Natural killer cell (primary cell): ENCODE data around the gene UBE2I. TPM values are rescaled to one million over a fixed set of nuclear protein-coding genes. Genes with fewer than 3 reads are reported as not detected.
"Not testable (repeated sequence)": the region's sequence is repeated elsewhere in the genome, so short reads cannot be mapped to it uniquely, and the experiment has no call there.

Experiments
- ATAC-seq, 3 donors: fragments of 150-1000 bp in 2 of 3; fragments of 200-7000 bp in 1 of 3; cut with Tn5 transposase; 1 replicate in 1 of 3; 2 replicates in 2 of 3; pipeline ENCODE4 v1.10.0; 2021; ENCODE audit warnings: mild to moderate bottlenecking in 2 of 3, moderate library complexity in 2 of 3
- DNase-seq, 2 donors: peaks; one replicate each; pipeline versions ENCODE4 v3.0.0 to v3.0.0-alpha.2; 2013 to 2021; ENCODE audit warnings: mixed read lengths in 1 of 2
- H3K27ac ChIP-seq: one replicate; pipeline ENCODE4 v1.5.1; 2013; ENCODE audit warnings: mild to moderate bottlenecking, low read length
- H3K27me3 ChIP-seq: one replicate; pipeline ENCODE4 v1.6.1; 2013; ENCODE audit warnings: low read length; ENCODE audit not compliant: control insufficient read depth, insufficient read depth
- H3K36me3 ChIP-seq: one replicate; pipeline ENCODE4 v1.6.1; 2013; ENCODE audit warnings: low read length; ENCODE audit not compliant: control insufficient read depth, insufficient read depth
- H3K4me1 ChIP-seq: one replicate; pipeline ENCODE4 v1.6.1; 2013; ENCODE audit warnings: low read length; ENCODE audit not compliant: control insufficient read depth, insufficient read depth
- H3K4me3 ChIP-seq: one replicate; pipeline ENCODE4 v1.5.1; 2013; ENCODE audit warnings: low read length
- H3K9me3 ChIP-seq: one replicate; pipeline ENCODE4 v1.6.1; 2013; ENCODE audit warnings: low read length; ENCODE audit not compliant: control insufficient read depth, insufficient read depth
- H3K27ac Mint-ChIP-seq, 2 donors: one replicate each; pipeline ENCODE4 v1.8.0; 2022; ENCODE audit warnings: mild to moderate bottlenecking in 2 of 2, mixed read lengths in 2 of 2, moderate library complexity in 1 of 2
- H3K27me3 Mint-ChIP-seq, 2 donors: one replicate each; pipeline ENCODE4 v1.8.0; 2022; ENCODE audit warnings: low read depth in 2 of 2, mixed read lengths in 2 of 2
- H3K36me3 Mint-ChIP-seq: one replicate; pipeline ENCODE4 v1.8.0; 2022; ENCODE audit warnings: mixed read lengths
- H3K4me1 Mint-ChIP-seq, 2 donors: one replicate each; pipeline ENCODE4 v1.8.0; 2022; ENCODE audit warnings: mixed read lengths in 2 of 2
- H3K4me3 Mint-ChIP-seq: one replicate; pipeline ENCODE4 v1.8.0; 2022; ENCODE audit warnings: mild to moderate bottlenecking, moderate library complexity, mixed read lengths
- H3K9me3 Mint-ChIP-seq, 2 donors: one replicate each; pipeline ENCODE4 v1.8.0; 2022; ENCODE audit warnings: mixed read lengths in 2 of 2
- CTCF ChIP-seq: fragments of 200-600 bp; IDR thresholded peaks from one replicate; pipeline ENCODE4 v1.8.0; 2022; ENCODE audit warnings: antibody characterized with exemption
- WGBS: methylation state at CpG from one replicate; pipeline ENCODE4 v1.1.7; 2013; ENCODE audit warnings: missing lambda C conversion rate; ENCODE audit not compliant: insufficient coverage; 5-methylcytosine and 5-hydroxymethylcytosine counted together
- intact Hi-C: fragments of 100-400 bp; cut with micrococcal nuclease; formaldehyde crosslinking; loops from one replicate; pipeline ENCODE4 v1.14.2; 2022
- total RNA-seq, 4 donors: library from RNA; stranded (reverse); fragments of 120-200 nt in 1 of 4; gene quantifications; one replicate each; pipeline versions ENCODE4 v1.2.3 to v1.2.4, GENCODE V29; 2013 to 2022

The UBE2I gene
- total RNA-seq, 3 donors from 2014 or later (not counting 1 experiment from before 2014, with no cell fraction given), result 367 to 412 (median 383) TPM

GRCh38 chr16:1290860-1291575 lies 18.4 kb upstream of the UBE2I start:
- Histone ChIP-seq H3K9me3 (no peaks in the 10 kb centered on the region), H3K4me1 (peaks cover 5% of the 10 kb centered on the region), H3K36me3 (no peaks in the 10 kb centered on the region), H3K4me3 (no peak overlapping the region), H3K27me3 (peaks cover 8% of the 10 kb centered on the region), H3K27ac (no peak overlapping the region)
- no peak for TF ChIP-seq CTCF
- Mint-ChIP-seq H3K27ac (no peak overlapping the region), H3K4me1 (no peaks in the 10 kb centered on the region), H3K27me3 (peaks cover 33 to 42% of the 10 kb centered on the region in 2 donors), H3K4me3 (no peak overlapping the region), H3K36me3 (no peaks in the 10 kb centered on the region), H3K9me3 (no peaks in the 10 kb centered on the region)
- ATAC-seq, result no peak
- 81% methylated on average over 26 of the region's 29 CpGs for WGBS
- DNase-seq, result no peak
- intact Hi-C loops, result no loop called here

GRCh38 chr16:1291576-1291974 lies 17.9 kb upstream of the UBE2I start:
- DNase-seq, result no peak
- no peaks in the 10 kb centered on the region for H3K9me3 Mint-ChIP-seq
- H3K4me1 Mint-ChIP-seq, result no peaks in the 10 kb centered on the region
- H3K4me3 Mint-ChIP-seq, result no peak overlapping the region
- no peak overlapping the region for H3K4me3 ChIP-seq
- intact Hi-C loops, result no loop called here
- H3K27me3 ChIP-seq, result peaks cover 8% of the 10 kb centered on the region
- H3K4me1 ChIP-seq, result peaks cover 5% of the 10 kb centered on the region
- peaks cover 33 to 42% of the 10 kb centered on the region in 2 donors for H3K27me3 Mint-ChIP-seq
- H3K9me3 ChIP-seq, result no peaks in the 10 kb centered on the region
- ATAC-seq, result no peak
- no peaks in the 10 kb centered on the region for H3K36me3 ChIP-seq
- WGBS, result 64% methylated on average over 17 of the region's 17 CpGs
- TF ChIP-seq CTCF, result no peak
- H3K36me3 Mint-ChIP-seq, result no peaks in the 10 kb centered on the region
- H3K27ac Mint-ChIP-seq, result no peak overlapping the region
- no peak overlapping the region for H3K27ac ChIP-seq

- not testable (repeated sequence) for H3K9me3 Mint-ChIP-seq
- H3K27me3 Mint-ChIP-seq, result peaks cover 37 to 42% of the 10 kb centered on the region in 2 donors
- WGBS, result 81% methylated on average over 5 of the region's 6 CpGs
These were observed 17.2 kb upstream of the UBE2I start for GRCh38 chr16:1292208-1292607.

GRCh38 chr16:1292808-1293207 lies 16.6 kb upstream of the UBE2I start:
- H3K27ac ChIP-seq, H3K36me3 ChIP-seq, H3K4me1 ChIP-seq, H3K4me1 Mint-ChIP-seq, H3K27me3 ChIP-seq, H3K4me3 Mint-ChIP-seq, ATAC-seq, H3K36me3 Mint-ChIP-seq, H3K9me3 Mint-ChIP-seq, H3K27ac Mint-ChIP-seq, intact Hi-C loops, H3K9me3 ChIP-seq, H3K4me3 ChIP-seq, DNase-seq: not testable (repeated sequence)
- peaks cover 34 to 39% of the 10 kb centered on the region in 2 donors for H3K27me3 Mint-ChIP-seq
- 92% methylated on average over 8 of the region's 8 CpGs for WGBS

More at GRCh38 chr16:1292208-1292607, 17.2 kb upstream of the UBE2I start:
- H3K27me3 ChIP-seq, H3K4me1 ChIP-seq, H3K4me3 Mint-ChIP-seq, H3K4me1 Mint-ChIP-seq, DNase-seq, H3K4me3 ChIP-seq, H3K36me3 Mint-ChIP-seq, intact Hi-C loops, ATAC-seq, H3K27ac Mint-ChIP-seq, H3K27ac ChIP-seq, H3K9me3 ChIP-seq, H3K36me3 ChIP-seq: not testable (repeated sequence)
